ENCODE results near the gene LCE1D.

LCE1D gene, protein sequence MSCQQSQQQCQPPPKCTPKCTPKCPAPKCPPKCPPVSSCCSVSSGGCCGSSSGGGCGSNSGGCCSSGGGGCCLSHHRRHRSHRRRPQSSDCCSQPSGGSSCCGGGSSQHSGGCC

DNA sequence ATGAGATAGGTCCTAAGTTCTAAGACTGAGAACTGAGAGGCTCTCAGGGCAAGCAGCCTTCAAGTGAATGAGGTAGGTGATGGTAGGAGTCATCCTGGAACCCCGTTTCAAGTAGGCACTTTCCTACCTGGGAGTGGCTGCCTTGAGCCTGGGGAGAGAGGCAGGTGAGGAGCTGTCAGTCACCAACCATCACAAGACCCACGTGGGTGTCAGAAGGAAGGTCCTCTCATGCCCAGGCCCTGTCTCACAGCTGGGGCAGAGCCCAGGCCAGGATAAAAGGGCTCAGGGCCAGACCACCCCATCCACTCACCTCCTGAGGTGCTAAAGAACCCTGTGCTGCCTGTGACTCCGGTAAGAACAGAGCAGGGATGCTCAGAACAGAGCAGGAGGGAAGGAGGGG is at the start of gene LCE1D:
TSS of gene LCE1D (plus strand) at position 301 of the 400 bp plus-strand sequence. CDS start 1,074 bp downstream, outside the sequence.
- DNase-seq, result no peak

DNA sequence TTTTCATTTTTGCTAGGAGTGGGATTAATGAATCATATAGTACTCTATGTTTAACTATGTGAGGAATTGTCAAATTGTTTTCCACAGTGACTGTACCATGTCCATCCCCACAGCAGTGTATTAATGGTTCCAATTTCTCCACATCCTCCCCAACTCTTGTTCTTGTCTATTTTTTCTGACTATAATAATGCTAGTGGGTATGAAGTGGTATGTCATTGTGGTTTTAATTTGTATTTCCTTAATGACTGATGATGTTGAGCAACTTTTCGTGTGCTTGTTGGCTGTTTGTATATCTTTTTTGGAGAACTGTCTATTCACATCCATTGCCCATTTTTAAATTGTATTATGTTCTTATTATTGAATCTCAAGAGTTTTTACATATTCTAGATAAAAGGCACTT is 48.7 kb upstream of the LCE1D start:
- no peak for DNase-seq

DNA sequence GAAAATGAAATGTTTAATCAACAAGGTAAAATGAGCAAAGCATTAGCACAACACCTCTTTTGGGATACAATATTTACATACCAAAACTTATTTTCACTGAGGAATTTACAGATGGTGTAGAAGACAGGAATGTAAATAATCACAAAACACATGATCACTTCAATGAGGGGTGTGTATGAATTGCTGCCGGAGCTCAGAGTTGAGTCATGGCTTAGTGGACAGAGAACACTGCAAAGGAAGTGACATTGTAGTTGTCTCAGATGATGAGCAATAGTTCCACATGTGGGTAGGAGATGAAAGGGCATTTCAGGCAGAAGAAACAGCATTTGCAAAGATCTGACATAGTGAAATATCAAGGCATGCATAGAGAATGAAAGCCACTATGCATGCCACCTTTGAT is 44.3 kb upstream of the LCE1D start:
- DNase-seq, result no peak

DNA sequence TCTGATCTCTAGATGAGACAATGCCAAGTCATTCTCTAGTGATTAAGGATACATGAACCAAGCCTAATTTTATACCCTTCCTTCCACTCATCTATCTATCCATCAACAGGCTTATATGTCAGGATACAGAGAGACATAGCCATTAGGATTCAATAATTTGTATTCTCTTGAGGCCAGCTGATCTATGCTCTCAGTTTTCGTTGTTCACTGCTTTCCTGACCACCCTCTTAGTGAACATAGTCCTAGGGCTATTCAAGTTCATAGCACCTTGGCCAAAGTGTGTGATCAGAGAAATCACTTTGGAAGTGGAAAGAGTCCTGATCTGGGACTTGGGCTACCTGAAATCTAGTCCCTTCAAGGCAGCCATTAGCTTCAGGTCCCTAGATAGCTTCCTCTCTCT is 42.9 kb upstream of the LCE1D start:
- DNase-seq, result no peak

DNA sequence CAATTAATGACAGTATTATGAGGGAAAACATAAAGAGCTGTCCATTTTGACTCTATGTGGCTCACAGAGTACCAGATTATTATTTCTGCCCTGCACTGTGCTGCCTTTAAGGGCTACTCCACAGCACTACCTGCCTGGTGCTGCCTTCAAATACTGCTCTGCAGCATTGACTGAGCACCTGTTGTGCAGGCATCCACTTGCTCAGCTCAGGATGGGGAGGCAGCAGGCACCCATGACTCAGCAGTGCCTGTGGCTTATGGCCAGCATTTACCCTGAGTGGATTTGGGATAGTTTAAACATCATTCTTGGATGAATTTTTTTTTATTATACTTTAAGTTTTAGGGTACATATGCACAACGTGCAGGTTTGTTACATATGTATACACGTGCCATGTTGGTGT is 39.6 kb upstream of the LCE1D start:
- DNase-seq, result no peak

DNA sequence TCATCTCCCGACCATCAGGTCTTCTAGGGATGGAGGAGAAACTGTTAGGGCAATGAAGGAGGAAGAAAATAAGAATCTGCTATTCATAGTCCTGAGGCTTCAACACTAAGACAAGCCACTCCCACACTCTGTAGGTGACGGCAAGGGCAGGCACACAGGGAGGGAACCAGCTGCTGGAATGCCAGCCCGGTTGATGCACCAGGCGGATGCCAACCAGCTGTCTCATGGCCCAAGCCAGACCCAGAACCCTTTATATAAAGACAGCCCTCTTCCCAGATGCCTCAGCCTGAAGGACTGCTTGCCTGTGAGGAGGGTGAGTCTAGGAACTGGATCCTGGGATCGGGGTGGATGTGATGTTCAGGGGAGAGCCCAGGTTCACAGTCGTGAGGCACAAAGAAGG is 38.8 kb upstream of the LCE1D start, which contains the start of gene KPRP:
TSS of gene KPRP (plus strand) at position 279 of the 400 bp plus-strand sequence. CDS start 1,564 bp downstream, outside the sequence.
- no peak for DNase-seq

DNA sequence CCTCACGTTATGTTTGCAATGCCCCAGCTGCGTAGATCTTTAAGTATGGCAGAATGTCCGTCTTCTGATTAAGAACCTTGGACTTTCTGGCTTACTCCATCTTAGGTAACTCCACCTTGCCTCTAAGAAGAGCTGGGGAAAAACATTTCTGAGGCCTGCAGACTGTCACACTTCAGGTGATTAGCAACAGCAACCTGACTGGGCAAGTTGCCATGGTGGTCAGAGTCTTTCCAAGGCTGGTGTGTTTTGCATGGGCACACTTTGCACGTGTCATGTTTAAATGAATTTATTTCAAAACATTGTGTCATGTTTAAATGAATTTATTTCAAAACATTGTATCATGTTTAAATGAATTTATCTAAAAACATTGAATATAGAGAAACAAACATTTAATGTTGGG is 37.9 kb upstream of the LCE1D start:
- no peak for DNase-seq

DNA sequence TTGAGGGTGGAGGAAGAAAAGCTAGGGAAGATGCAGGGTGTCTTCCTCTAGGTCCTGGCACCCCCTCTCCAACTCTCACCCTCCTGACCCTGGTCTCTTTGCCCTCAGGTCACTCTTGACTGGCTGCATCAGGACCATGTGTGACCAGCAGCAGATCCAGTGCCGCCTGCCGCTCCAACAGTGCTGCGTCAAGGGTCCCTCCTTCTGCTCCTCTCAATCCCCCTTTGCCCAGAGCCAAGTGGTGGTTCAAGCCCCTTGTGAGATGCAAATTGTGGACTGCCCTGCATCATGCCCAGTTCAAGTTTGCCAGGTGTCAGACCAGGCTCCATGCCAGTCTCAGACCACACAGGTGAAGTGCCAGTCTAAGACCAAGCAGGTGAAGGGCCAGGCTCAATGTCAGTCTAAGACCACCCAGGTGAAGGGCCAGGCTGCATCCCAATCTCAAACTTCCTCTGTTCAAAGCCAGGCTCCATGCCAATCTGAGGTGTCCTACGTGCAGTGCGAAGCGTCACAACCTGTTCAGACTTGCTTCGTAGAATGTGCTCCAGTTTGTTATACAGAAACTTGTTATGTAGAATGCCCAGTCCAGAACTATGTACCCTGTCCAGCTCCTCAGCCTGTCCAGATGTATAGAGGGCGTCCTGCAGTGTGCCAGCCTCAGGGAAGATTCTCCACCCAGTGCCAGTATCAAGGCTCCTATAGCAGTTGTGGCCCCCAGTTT is 36.9 kb upstream of the LCE1D start:
- DNase-seq, result no peak

DNA sequence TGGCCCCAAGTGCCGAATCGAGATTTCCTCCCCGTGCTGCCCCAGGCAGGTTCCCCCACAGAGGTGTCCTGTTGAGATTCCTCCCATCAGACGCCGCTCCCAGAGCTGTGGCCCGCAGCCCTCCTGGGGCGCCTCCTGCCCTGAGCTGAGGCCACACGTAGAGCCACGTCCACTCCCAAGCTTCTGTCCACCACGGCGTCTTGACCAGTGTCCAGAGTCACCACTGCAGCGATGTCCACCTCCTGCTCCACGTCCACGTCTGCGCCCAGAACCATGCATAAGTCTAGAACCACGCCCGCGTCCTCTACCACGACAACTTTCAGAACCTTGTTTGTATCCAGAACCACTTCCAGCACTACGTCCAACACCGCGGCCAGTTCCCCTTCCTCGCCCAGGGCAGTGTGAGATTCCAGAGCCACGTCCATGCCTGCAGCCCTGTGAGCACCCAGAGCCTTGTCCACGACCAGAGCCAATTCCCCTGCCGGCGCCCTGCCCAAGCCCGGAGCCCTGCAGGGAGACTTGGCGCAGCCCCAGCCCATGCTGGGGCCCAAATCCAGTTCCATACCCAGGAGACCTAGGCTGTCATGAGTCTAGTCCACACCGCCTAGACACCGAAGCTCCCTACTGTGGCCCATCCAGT is 35.9 kb upstream of the LCE1D start:
- no peak for DNase-seq

DNA sequence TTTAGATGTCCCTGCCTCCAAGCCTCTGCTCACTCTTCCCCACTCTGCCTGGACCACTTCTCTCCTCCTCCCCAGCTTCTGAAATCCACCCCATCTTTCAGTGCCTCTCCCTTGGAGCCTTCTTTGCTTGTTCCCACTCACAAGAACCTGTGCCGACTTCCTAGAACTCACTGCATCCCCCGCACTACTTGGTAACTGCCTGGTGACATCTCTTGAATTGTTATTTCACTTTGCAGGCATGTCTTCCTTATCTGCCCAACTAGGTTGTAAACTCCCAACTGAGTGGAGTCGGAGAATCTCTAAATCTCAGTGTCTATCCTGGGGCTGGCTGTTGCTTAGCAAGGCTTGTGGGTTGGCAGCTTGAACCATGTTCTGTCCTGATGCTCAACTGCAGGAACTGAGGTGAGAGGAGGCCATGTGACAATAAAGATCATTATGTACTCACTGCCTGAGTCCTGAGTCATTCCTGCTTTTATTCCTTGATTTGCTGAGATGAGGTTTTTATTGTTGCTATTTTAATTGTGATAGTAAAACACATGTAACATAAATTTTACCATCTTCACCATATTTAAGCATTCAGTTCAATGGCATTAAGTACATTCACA is 34.8 kb upstream of the LCE1D start:
- no peak for DNase-seq

DNA sequence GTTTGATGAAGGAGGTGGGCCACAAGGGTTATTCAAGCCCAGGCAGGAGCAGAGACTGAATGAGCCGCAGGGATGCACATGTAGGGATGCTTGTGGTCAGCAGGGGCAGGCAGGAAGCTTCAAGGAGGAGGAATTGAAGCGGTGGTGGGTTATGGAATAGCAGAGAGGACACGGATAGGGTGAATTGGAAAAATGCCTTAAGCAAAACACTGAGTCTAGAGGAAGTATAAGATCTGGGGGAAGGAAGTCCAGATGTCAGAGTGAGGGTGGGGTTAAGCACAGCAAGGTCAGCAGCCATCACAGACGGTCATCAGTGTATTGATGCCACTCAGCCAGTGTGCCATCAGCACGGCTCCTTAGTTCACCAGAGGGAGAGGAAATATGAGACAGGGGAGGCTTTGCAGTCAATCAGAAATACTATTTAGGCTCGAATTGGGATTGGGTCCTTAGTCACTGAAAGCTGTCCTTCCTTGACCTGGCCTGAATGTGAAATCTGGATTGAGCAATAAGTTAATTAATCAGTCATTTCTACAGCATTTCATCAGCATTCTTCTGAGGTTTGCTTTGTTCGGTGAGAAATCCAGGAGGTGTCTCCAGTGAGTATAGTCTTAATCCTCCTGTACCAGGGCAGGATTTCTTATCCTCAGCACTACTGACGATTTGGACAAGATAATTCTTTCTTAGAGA is 27.5 kb upstream of the LCE1D start:
- no peak for DNase-seq

DNA sequence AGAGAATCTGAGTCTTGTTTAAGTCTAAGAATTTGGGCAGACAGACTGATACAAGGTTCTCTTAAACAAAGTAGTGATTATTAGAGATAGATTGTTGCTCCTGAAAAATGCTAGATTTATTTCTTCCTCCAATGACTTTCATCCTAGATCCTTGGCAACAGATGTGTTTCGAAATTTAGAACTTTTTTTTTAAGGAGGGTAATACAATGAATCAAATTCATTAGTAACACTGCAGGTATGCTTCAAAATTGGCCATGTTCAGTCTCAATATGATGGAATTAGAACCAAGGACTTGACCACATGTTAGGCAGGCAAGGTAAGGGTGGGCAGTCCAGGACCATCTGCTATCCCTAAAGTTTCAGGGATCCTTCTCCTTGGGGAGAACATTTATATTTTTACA is 26.1 kb upstream of the LCE1D start:
- no peak for DNase-seq

DNA sequence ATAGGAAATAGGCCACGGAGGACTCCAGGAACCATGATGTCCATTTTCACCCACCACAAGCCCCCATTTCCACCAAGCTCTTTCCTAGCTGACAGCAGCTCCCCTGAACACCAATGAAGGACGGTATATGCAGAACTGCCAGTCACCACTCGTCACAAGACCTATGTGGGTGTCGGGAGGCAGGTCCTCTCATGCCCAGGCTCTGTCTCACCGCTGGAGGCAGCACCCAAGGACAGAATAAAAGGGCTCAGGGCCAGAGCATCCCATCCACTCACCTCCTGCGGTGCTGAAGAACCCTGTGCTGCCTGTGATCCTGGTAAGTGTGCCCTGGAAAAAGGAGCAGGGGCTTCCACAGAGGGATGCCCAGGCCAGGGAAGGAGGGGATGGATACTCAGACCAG is 21.6 kb upstream of the LCE1D start, which contains the start of gene LCE1F:
TSS of gene LCE1F (plus strand) at position 266 of the 400 bp plus-strand sequence. CDS start 1,232 bp downstream, outside the sequence.
- no peak for DNase-seq

DNA sequence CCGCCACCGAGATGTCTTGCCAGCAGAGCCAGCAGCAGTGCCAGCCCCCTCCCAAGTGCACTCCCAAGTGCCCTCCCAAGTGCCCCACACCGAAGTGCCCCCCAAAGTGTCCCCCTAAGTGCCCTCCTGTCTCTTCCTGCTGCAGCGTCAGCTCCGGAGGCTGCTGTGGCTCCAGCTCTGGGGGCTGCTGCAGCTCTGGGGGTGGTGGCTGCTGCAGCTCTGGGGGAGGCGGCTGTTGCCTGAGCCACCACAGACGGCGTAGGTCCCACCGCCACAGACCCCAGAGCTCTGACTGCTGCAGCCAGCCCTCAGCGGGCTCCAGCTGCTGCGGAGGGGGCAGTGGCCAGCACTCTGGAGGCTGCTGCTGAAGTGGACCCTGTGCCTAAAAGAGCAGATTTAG is 20.2 kb upstream of the LCE1D start:
- no peak for DNase-seq

DNA sequence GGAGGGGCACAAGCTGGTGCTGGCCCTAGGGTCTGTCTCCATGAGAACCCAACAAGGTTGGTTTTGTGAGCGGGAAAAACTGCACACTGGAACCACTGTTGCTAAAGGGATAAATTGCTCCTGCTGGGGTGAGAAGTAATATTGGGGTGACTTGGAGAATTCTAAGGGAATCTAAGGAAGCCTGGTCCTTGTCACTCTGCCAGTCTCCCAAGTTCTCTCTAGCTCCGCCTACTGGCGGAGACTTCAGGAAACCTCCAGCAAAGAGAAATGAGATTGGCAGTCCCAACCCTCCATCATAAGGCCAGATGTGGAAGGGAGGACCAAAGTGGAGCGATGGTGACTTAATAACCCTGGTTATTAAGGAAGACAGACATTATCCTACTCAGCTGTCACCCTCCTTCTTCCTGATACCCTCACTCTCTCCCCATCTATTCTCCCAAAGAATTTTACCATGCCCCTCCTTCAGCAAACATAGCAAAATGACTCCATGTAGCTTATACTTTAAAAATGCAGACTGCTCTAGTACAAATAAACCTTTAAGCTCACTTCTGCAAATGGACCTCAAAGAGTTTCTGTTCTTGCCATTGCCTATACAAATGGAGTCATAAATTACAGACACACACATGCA is 18.9 kb upstream of the LCE1D start:
- DNase-seq, result no peak

DNA sequence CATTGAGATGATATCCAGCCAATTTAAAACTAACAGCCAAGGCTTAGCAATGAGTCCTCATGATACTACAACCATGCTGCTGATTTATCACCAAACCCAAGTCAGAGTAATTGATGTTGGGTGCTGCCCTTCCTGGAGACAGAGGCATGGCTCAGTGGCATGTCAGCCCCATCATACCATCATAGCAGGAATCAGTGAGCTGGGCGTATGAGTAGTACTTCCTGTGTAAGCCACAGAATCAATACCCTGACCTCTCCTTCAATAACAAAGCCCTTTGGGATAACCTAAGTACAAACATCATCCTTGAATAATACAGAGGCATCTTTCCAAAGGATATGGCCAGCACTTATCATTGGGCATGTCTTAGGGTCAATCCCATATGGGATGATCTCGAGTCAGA is 13.4 kb upstream of the LCE1D start:
- DNase-seq, result no peak

DNA sequence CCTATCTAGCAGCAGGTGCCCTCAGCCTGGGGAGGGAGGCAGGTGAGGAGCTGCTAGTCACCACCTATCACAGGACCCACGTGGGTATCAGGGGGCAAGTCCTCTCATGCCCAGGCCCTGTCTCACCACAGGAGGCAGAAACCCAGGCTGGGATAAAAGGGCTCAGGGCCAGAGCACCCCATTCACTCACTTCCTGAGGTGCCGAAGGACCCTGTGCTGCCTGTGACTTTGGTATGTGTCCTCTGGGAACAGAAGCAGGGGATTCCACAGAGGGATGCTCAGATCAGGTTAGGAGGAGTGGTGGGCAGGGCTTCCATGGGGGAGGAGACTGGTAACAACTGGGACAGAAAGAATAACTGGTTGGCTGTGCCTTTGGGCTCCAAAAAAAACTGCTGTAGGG is 10.4 kb upstream of the LCE1D start, which contains the start of gene LCE1E:
TSS of gene LCE1E (plus strand) at position 181 of the 400 bp plus-strand sequence. CDS start 1,043 bp downstream, outside the sequence.
- DNase-seq, result no peak

DNA sequence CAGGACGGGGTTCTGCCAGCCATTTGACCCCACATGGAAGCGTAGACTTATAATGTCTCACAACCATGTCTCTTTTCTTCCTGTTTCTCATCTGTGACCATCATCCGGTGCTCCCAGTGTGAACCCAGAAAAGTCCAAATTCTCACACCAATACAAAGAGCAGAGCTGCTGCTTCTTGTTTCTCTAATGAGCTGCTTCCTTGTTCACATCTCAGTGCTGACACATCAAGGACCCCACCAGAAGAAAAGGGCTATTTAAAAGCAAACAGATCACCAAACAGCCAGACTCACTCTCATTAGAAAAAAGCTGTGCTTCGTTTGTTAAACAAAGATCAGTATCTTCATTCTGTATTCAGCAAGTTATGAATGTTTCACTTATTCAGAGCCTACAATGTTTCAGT is 835 bp upstream of the LCE1D start:
- DNase-seq, result no peak

DNA sequence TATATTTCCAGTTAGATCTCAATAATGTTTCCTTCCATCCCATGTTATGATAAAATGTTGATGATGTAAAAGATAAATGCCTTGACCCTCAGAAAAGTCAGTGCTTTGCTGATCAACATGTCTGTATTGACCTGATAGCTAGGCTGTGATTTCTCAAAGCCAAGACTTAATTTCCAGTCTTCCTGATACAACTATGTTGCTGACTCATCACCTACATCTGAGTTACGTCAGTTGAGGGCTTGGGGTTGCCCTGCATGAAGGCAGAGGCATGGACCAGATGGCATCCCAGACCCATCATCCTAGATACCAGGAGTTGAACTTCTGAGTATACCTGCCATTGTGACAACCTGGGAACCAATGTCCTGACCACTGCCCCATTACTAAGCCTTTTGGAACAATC is 4.8 kb downstream of the LCE1D start:
- DNase-seq, result no peak

DNA sequence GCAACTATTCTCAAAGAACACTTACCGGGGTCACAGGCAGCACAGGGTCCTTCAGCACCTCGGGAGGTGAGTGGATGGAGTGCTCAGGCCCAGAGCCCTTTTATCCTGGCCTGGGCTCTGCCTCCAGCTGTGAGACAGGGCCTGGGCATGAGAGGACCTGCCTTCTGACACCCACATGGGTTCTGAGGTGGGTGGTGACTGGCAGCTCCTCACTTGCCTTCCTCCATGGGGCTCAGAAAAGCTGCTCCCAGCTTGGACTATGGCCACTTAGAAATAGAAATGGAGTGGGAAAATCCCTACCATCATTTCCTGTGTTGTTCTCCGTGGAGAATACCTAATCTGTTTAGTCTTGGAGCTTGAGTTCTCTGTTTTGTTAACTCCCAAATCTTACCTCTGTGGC is 10.1 kb downstream of the LCE1D start, which contains the start of gene LCE1C:
TSS of gene LCE1C (minus strand) at position 76 of the 400 bp plus-strand sequence. CDS start 1,173 bp downstream, outside the sequence.
- no peak for DNase-seq

DNA sequence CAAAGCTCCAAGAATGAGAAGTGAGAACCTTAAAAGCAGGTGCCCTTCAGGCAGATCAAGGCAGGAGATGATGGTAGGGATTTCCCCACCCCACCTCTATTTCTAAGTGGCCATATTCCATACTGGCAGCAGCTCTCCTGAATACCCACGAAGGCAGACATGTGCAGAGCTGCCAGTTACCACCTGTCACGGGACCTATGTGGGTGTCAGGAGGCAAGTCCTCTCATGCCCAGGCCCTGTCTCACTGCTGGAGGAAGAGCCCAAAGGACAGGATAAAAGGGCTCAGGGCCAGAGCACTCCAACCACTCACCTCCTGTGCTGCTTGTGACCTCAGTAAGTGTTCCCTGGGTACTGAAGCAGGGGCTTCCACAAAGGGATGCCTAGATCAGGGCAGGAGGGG is 14.5 kb downstream of the LCE1D start:
- no peak for DNase-seq

DNA sequence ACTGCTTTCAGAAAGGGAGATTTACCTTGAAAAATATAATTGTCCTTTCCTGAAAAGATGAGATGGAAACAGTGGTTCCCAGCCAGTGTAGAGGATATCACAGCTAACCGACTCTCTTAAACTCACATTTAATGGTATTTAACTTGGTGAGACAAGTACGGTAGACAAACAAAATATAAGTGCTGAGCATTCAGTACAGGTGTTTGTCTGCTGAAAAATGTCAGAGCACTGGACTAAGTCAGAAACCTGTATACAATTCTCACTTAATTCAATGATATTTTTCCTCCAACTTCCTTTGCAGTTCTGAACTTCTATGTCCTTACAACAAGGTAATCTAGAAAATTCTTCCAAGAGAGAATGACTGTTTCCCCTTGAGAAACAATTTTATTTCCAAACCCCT is 15.2 kb downstream of the LCE1D start, which contains the start of gene LCE1B:
TSS of gene LCE1B (plus strand) at position 301 of the 400 bp plus-strand sequence. CDS start 476 bp downstream, outside the sequence.
- no peak for DNase-seq
